NT2/D1 (cell line): ENCODE measurements around the gene NPR2.

Source experiments
- DNase-seq: peaks from one replicate; pipeline ENCODE4 v3.0.0-alpha.2; 2011; ENCODE audit warnings: low read depth, low spot score
- H3K27me3 ChIP-seq: 2 replicates; pipeline ENCODE4 v1.6.0; 2011; ENCODE audit warnings: mild to moderate bottlenecking; ENCODE audit not compliant: insufficient read length, insufficient read depth
- H3K36me3 ChIP-seq: 2 replicates; pipeline ENCODE4 v1.6.1; 2011; ENCODE audit warnings: mild to moderate bottlenecking, low read length, mixed read lengths; ENCODE audit not compliant: insufficient read depth, insufficient read length
- H3K4me1 ChIP-seq: 2 replicates; pipeline ENCODE4 v1.5.1; 2011; ENCODE audit not compliant: insufficient read depth, insufficient read length
- H3K4me3 ChIP-seq: 2 replicates; pipeline ENCODE4 v1.5.1; 2011; ENCODE audit warnings: low read depth; ENCODE audit not compliant: insufficient read length
- H3K9ac ChIP-seq: 2 replicates; pipeline ENCODE4 v1.6.0; 2011; ENCODE audit warnings: low read depth; ENCODE audit not compliant: insufficient read length
- H3K9me3 ChIP-seq: 2 replicates; pipeline ENCODE4 v1.5.1; 2011; ENCODE audit warnings: mild to moderate bottlenecking, low read length; ENCODE audit not compliant: insufficient read depth
- SUZ12 ChIP-seq: IDR thresholded peaks from 2 replicates; pipeline ENCODE4 v1.6.1; 2011; ENCODE audit not compliant: insufficient read length, insufficient read depth; ENCODE audit errors: extremely low read depth
- YY1 ChIP-seq: IDR thresholded peaks from 2 replicates; pipeline ENCODE4 v1.6.1; 2011; ENCODE audit not compliant: insufficient read length, insufficient read depth
- ZNF274 ChIP-seq: IDR thresholded peaks from 2 replicates; pipeline ENCODE4 v1.6.1; 2011; ENCODE audit warnings: mild to moderate bottlenecking, low read depth, low read length

The NPR2 gene

GRCh38 chr9:35813434-35814105 lies 22.2 kb downstream of the NPR2 start:
- Histone ChIP-seq H3K4me3 (no peak overlapping the region), H3K4me1 (peaks cover 5% of the 10 kb centered on the region), H3K9ac (peak overlapping the region; percentile 97), H3K27me3 (peaks cover 8% of the 10 kb centered on the region), H3K36me3 (peaks cover 17% of the 10 kb centered on the region), H3K9me3 (no peaks in the 10 kb centered on the region)
- TF ChIP-seq YY1 (no peak), ZNF274 (no peak), SUZ12 (no peak)
- no peak for DNase-seq

- Histone ChIP-seq H3K9ac (peak overlapping the region; percentile 97), H3K36me3 (peaks cover 10% of the 10 kb centered on the region), H3K27me3 (peaks cover 8% of the 10 kb centered on the region), H3K4me3 (peak overlapping the region; percentile 91), H3K9me3 (no peaks in the 10 kb centered on the region), H3K4me1 (peaks cover 5% of the 10 kb centered on the region)
- TF ChIP-seq ZNF274 (no peak), SUZ12 (no peak), YY1 (no peak)
- DNase-seq = peak; percentile 81
Observed at GRCh38 chr9:35814106-35814840, 22.9 kb downstream of the NPR2 start.

- peaks cover 8% of the 10 kb centered on the region for H3K27me3 ChIP-seq
- H3K36me3 ChIP-seq = peaks cover 3% of the 10 kb centered on the region
- no peaks in the 10 kb centered on the region for H3K9me3 ChIP-seq
- H3K4me1 ChIP-seq = peaks cover 5% of the 10 kb centered on the region
- peak; percentile 97 for DNase-seq
- peak within 1 kb of the TSS; percentile 97 for H3K9ac ChIP-seq
- no peak for TF ChIP-seq ZNF274
- TF ChIP-seq YY1 = peak; percentile 28
- TF ChIP-seq SUZ12 = no peak
- H3K4me3 ChIP-seq = peak within 1 kb of the TSS; percentile 91
Observed at GRCh38 chr9:35814841-35815543, 23.6 kb downstream of the NPR2 start, which contains the start of gene HINT2. Gene HINT2, minus strand, starts transcription at chr9:35815042. Its CDS starts 63 bp downstream, at chr9:35814979.

GRCh38 chr9:35816708-35817107 lies 25.3 kb downstream of the NPR2 start:
- H3K4me3 ChIP-seq = no peak overlapping the region

GRCh38 chr9:35818341-35818740 lies 26.9 kb downstream of the NPR2 start:
- no peaks in the 10 kb centered on the region for H3K36me3 ChIP-seq
- no peaks in the 10 kb centered on the region for H3K27me3 ChIP-seq
- H3K4me1 ChIP-seq = peaks cover 3% of the 10 kb centered on the region
- no peak for DNase-seq
- no peaks in the 10 kb centered on the region for H3K9me3 ChIP-seq
- TF ChIP-seq SUZ12 = no peak
- H3K9ac ChIP-seq = no peak overlapping the region
- H3K4me3 ChIP-seq = no peak overlapping the region

More at GRCh38 chr9:35816708-35817107, 25.3 kb downstream of the NPR2 start:
- Histone ChIP-seq H3K4me1 (peaks cover 5% of the 10 kb centered on the region), H3K27me3 (peaks cover 2% of the 10 kb centered on the region), H3K36me3 (no peaks in the 10 kb centered on the region), H3K9ac (no peak overlapping the region), H3K9me3 (no peaks in the 10 kb centered on the region)
- TF ChIP-seq YY1 = no peak
- no peak for TF ChIP-seq SUZ12
- TF ChIP-seq ZNF274 = no peak
- no peak for DNase-seq

- no peak for DNase-seq
- no peaks in the 10 kb centered on the region for H3K9me3 ChIP-seq
- no peaks in the 10 kb centered on the region for H3K4me1 ChIP-seq
- no peaks in the 10 kb centered on the region for H3K36me3 ChIP-seq
- no peaks in the 10 kb centered on the region for H3K27me3 ChIP-seq
- H3K4me3 ChIP-seq = no peak overlapping the region
- TF ChIP-seq ZNF274 (no peak), YY1 (no peak), SUZ12 (no peak)
- H3K9ac ChIP-seq = no peak overlapping the region
Observed at GRCh38 chr9:35820076-35820475, 28.7 kb downstream of the NPR2 start.

GRCh38 chr9:35822926-35823325 lies 31.5 kb downstream of the NPR2 start:
- no peak overlapping the region for H3K9ac ChIP-seq
- H3K27me3 ChIP-seq = no peaks in the 10 kb centered on the region
- no peaks in the 10 kb centered on the region for H3K9me3 ChIP-seq
- H3K36me3 ChIP-seq = no peaks in the 10 kb centered on the region
- DNase-seq = no peak
- H3K4me1 ChIP-seq = no peaks in the 10 kb centered on the region
- H3K4me3 ChIP-seq = no peak overlapping the region
- no peak for TF ChIP-seq ZNF274
- TF ChIP-seq SUZ12 = no peak
- no peak for TF ChIP-seq YY1
